Pancreas (tissue), 10 donors: ENCODE measurements around the gene RUNX3. TPM values are rescaled to one million over a fixed set of nuclear protein-coding genes. Genes with fewer than 3 reads are reported as not detected.

Experiments used
- ATAC-seq, 4 donors: fragments of 200-7000 bp; cut with Tn5 transposase; one replicate each; pipeline versions ENCODE4 v1.8.0 to v1.9.1; 2020; ENCODE audit warnings: mild to moderate bottlenecking in 4 of 4, moderate library complexity in 4 of 4
- DNase-seq, 6 donors: peaks; one replicate each; pipeline ENCODE4 v3.0.0-alpha.2; 2020
- FAIRE-seq: peaks from 2 replicates; lab custom pipeline; 2012; peaks lifted over from hg19 to GRCh38; lab: Jason Lieb, UNC
- H3K27ac ChIP-seq, 4 donors: fragments of 200-600 bp; sonication (generic); 1 replicate in 3 of 4; 2 replicates in 1 of 4; pipeline versions ENCODE4 v1.5.0 to v1.8.0; 2020
- H3K27me3 ChIP-seq, 4 donors: fragments of 200-600 bp; one replicate each; pipeline ENCODE4 v1.8.0; 2021
- H3K36me3 ChIP-seq, 3 donors: fragments of 200-600 bp; sonication (generic) in 1 of 3; one replicate each; pipeline versions ENCODE4 v1.5.0 to v1.8.0; 2020 to 2021
- H3K4me1 ChIP-seq, 3 donors: fragments of 200-600 bp; one replicate each; pipeline ENCODE4 v1.8.0; 2021
- H3K4me3 ChIP-seq, 4 donors: fragments of 200-600 bp; sonication (generic) in 2 of 4; one replicate each; pipeline versions ENCODE4 v1.5.0 to v1.8.0; 2020 to 2021
- H3K9me3 ChIP-seq, 4 donors: fragments of 200-600 bp; one replicate each; pipeline ENCODE4 v1.8.0; 2021
- CTCF ChIP-seq, 4 donors: fragments of 200-600 bp; sonication (generic) in 3 of 4; IDR thresholded peaks; one replicate each; pipeline versions ENCODE4 v1.5.0 to v1.8.0; 2021; ENCODE audit warnings: antibody characterized with exemption in 4 of 4
- WGBS, 2 donors: extraction: QIAGEN DNeasy Blood & Tissue Kit; methylation state at CpG; one replicate each; pipeline ENCODE4 v1.1.7; 2013; 5-methylcytosine and 5-hydroxymethylcytosine counted together
- intact Hi-C, 3 donors: fragments of 100-400 bp; cut with DNase I; formaldehyde crosslinking; loops; one replicate each; pipeline versions ENCODE4 v1.11.1 to v1.14.2; 2022
- polyA plus RNA-seq, 2 donors: library from polyadenylated mRNA; stranded (reverse); fragments of 200-250 nt; gene quantifications; one replicate each; pipeline ENCODE4 v1.2.3, GENCODE V29; 2013
- total RNA-seq, 6 donors: library from RNA; stranded (reverse); fragmentation: NEBNext Ultra II Directional in 4 of 6; extraction: Animal tissue kit (Norgen Biotek cat#: 25700) in 4 of 6; gene quantifications; one replicate each; pipeline versions ENCODE4 v1.2.1 to v1.2.4, GENCODE V29; 2021 to 2023
- donor health status: healthy with polysubstance abuse.
- donor health status: DM: no; HTN: no; CAD: no; lungs with moderate emphysema.
- donor health status: DM: no; HTN: no; CAD: no.
- donor health status: control.
- donor health status: control.
- donor health status: Bipolar disorder and iron deficiency.
- donor health status: DM: yes; HTN: yes; CAD: no.
- donor health status: DM: no; HTN: no; CAD: no.
- donor health status: DM: no; HTN: no; CAD: no.
- donor health status: DM: yes; HTN: yes; CAD: no.

The RUNX3 gene
- total and polyA plus RNA-seq, 8 donors = 0.30 to 3.7 (median 0.77) TPM

- no peak for FAIRE-seq
- no peak for DNase-seq
- H3K4me3 ChIP-seq = no peak overlapping the region
- no peaks in the 10 kb centered on the region for H3K27me3 ChIP-seq
- WGBS, 2 donors = 70 to 80% methylated on average over 1 of the region's 1 CpG
- H3K4me1 ChIP-seq = no peaks in the 10 kb centered on the region
- no peak overlapping the region for H3K27ac ChIP-seq
- no peak for TF ChIP-seq CTCF (IDR thresholded peaks at IDR 0.05)
- no peaks in the 10 kb centered on the region for H3K9me3 ChIP-seq
- H3K36me3 ChIP-seq = no peaks in the 10 kb centered on the region
- ATAC-seq = no peak
- intact Hi-C loops = loop anchor here in 1 of 3 donors (10.0 kb wide), 1 partner anchor 247 kb away; no protein-coding TSS in a partner anchor
Observed at GRCh38 chr1:24858277-24858676, 71.8 kb downstream of the RUNX3 start.

GRCh38 chr1:24857507-24858133, 72.5 kb downstream of the RUNX3 start:
- no peak for FAIRE-seq
- WGBS, 2 donors = 66 to 70% methylated on average over 6 of the region's 6 CpGs
- Histone ChIP-seq H3K4me1 (no peaks in the 10 kb centered on the region), H3K36me3 (no peaks in the 10 kb centered on the region), H3K9me3 (no peaks in the 10 kb centered on the region), H3K4me3 (no peak overlapping the region), H3K27me3 (no peaks in the 10 kb centered on the region), H3K27ac (no peak overlapping the region)
- TF ChIP-seq CTCF (IDR thresholded peaks at IDR 0.05) = no peak
- DNase-seq = no peak
- intact Hi-C loops = loop anchor here in 1 of 3 donors (10.0 kb wide), 1 partner anchor 247 kb away; no protein-coding TSS in a partner anchor
- ATAC-seq = no peak

GRCh38 chr1:24856787-24857506, 73.1 kb downstream of the RUNX3 start:
- Histone ChIP-seq H3K4me1 (no peaks in the 10 kb centered on the region), H3K9me3 (no peaks in the 10 kb centered on the region), H3K36me3 (no peaks in the 10 kb centered on the region), H3K4me3 (no peak overlapping the region), H3K27ac (no peak overlapping the region), H3K27me3 (no peaks in the 10 kb centered on the region)
- DNase-seq = no peak
- 83 to 88% methylated on average over 16 of the region's 16 CpGs for WGBS, 2 donors
- intact Hi-C loops = loop anchor here in 1 of 3 donors (10.0 kb wide), 1 partner anchor 248 kb away; no protein-coding TSS in a partner anchor
- no peak for ATAC-seq
- FAIRE-seq = no peak
- TF ChIP-seq CTCF (IDR thresholded peaks at IDR 0.05) = no peak

GRCh38 chr1:24855474-24855873, 74.6 kb downstream of the RUNX3 start:
- H3K4me3 ChIP-seq = no peak overlapping the region
- H3K27me3 ChIP-seq = no peaks in the 10 kb centered on the region
- WGBS, 2 donors = 69 to 74% methylated on average over 5 of the region's 5 CpGs
- no peak overlapping the region for H3K27ac ChIP-seq
- H3K9me3 ChIP-seq = no peaks in the 10 kb centered on the region
- no peaks in the 10 kb centered on the region for H3K4me1 ChIP-seq
- no peak for FAIRE-seq
- no peak for DNase-seq
- no peak for TF ChIP-seq CTCF (IDR thresholded peaks at IDR 0.05)
- intact Hi-C loops = loop anchor here in 1 of 3 donors (10.0 kb wide), 1 partner anchor 249 kb away; no protein-coding TSS in a partner anchor
- no peak for ATAC-seq
- no peaks in the 10 kb centered on the region for H3K36me3 ChIP-seq
